A549 treated with GW870086 at 1 μM for 4 hours (cell line): Measurements from ENCODE around the gene LTO1. TPM values are rescaled to one million over a fixed set of nuclear protein-coding genes. Genes with fewer than 3 reads are reported as not detected.

Experiments
- total RNA-seq: library from RNA; stranded (reverse); fragments of 200-300 nt; extraction: Qiagen RNA extraction; gene quantifications from 5 replicates; pipeline ENCODE4 v1.2.3, GENCODE V29; 2022; ENCODE audit warnings: low read depth

Gene LTO1, protein sequence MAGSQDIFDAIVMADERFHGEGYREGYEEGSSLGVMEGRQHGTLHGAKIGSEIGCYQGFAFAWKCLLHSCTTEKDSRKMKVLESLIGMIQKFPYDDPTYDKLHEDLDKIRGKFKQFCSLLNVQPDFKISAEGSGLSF
- 28.0 to 35.9 TPM (median 32.3 TPM) in 5 replicates for total RNA-seq

DNA sequence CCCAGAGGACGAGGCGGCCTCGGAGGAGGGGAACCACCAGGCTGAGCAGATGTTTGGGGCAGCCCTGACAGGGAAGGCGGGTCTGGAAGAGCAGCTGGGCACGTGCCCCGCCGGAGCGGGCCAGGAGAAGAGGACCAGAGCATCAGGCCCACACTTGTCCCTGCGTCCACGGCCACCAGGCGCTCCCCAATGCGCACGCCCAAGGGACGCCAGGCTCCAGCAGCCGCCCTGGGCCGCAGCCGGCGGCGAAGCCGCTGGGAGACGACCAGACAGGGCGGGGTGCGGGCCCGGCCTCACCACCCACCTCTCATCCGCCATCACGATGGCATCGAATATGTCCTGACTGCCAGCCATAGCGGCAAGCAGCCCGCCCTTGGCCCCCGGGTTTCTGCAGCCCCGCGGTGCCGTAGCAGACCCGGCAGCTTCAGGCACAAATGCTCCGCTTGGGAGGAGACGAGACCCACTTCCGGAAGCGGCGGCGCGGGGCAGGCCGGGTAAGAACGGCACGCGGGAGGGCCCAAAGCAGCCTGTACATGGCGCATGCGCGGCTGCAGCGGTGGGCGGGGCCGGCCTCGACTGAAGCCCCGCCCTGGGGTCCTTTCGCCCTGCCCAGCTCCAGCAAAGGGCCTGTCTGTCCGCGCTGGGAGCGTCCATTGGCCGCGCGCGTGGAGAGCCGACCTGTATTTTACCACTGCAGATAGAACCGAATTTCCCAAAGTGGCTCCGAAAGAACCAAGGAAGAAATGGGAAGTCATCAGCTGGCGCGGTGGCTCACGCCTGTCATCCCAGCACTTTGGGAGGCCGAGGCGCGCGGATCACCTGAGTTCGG, at the start of gene LTO1:
Gene LTO1 (minus strand): TSS at position 468 of the 829 bp plus-strand sequence. CDS start 114 bp downstream, at position 354.

GRCh38 chr11:69703768-69704507, 28.8 kb upstream of the LTO1 start, which contains the start of gene FGF19:
Gene FGF19 (minus strand): TSS chr11:69704022. CDS start chr11:69703876, 146 bp downstream.

DNA sequence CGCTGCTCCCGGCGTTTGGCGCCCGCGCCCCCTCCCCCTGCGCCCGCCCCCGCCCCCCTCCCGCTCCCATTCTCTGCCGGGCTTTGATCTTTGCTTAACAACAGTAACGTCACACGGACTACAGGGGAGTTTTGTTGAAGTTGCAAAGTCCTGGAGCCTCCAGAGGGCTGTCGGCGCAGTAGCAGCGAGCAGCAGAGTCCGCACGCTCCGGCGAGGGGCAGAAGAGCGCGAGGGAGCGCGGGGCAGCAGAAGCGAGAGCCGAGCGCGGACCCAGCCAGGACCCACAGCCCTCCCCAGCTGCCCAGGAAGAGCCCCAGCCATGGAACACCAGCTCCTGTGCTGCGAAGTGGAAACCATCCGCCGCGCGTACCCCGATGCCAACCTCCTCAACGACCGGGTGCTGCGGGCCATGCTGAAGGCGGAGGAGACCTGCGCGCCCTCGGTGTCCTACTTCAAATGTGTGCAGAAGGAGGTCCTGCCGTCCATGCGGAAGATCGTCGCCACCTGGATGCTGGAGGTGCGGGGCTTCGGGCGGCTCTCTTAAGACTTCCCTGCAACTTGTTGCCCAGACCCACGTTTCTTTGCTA, 34.1 kb downstream of the LTO1 start, which contains the start of gene CCND1:
Gene CCND1 (plus strand): TSS at position 162 of the 587 bp plus-strand sequence. CDS start 158 bp downstream, at position 320.

Other genes starting within 250 kb of the LTO1 start
- not detected in 5 replicates for gene LINC01488, start 193.7 kb downstream of the LTO1 start, total RNA-seq
- gene CCND1, start 34.2 kb downstream of the LTO1 start, total RNA-seq = 173 to 209 TPM (median 205 TPM) in 5 replicates
- 0.09 to 0.13 TPM (median 0.10 TPM) in 5 replicates for gene FGF19, start 28.7 kb upstream of the LTO1 start, total RNA-seq
- gene FGF4, start 100.0 kb upstream of the LTO1 start, total RNA-seq = not detected in 5 replicates
- not detected in 5 replicates for gene FGF3, start 144.1 kb upstream of the LTO1 start, total RNA-seq